KMS-11 (cell line): Measurements from ENCODE around the gene PCDH17.

Source experiments
- H2AFZ ChIP-seq: fragments of 200-600 bp; sonication (generic); 2 replicates; pipeline ENCODE4 v1.6.1; 2016; ENCODE audit warnings: antibody characterized with exemption, mixed run types, low read depth
- H3K27ac ChIP-seq: fragments of 200-600 bp; sonication (generic); 2 replicates; pipeline ENCODE4 v1.6.1; 2016; ENCODE audit warnings: mild to moderate bottlenecking, mixed run types
- H3K27me3 ChIP-seq: fragments of 200-600 bp; sonication (generic); 2 replicates; pipeline ENCODE4 v1.6.1; 2017; ENCODE audit warnings: mild to moderate bottlenecking, low read depth, mixed run types, moderate library complexity; ENCODE audit not compliant: insufficient read depth
- H3K36me3 ChIP-seq: fragments of 200-600 bp; sonication (generic); 2 replicates; pipeline ENCODE4 v1.6.1; 2017; ENCODE audit warnings: mild to moderate bottlenecking, mixed run types; ENCODE audit not compliant: insufficient read depth
- H3K4me1 ChIP-seq: fragments of 200-600 bp; sonication (generic); 2 replicates; pipeline ENCODE4 v1.6.1; 2016; ENCODE audit warnings: mild to moderate bottlenecking, low read depth, mixed run types; ENCODE audit not compliant: poor library complexity, severe bottlenecking
- H3K4me2 ChIP-seq: fragments of 200-600 bp; sonication (generic); 2 replicates; pipeline ENCODE4 v1.7.0; 2016; ENCODE audit warnings: mild to moderate bottlenecking, mixed run types
- H3K4me3 ChIP-seq: fragments of 200-600 bp; sonication (generic); IDR thresholded peaks from 2 replicates; pipeline ENCODE4 v1.6.1; 2017; ENCODE audit warnings: low read depth, low read length, mixed read lengths; ENCODE audit not compliant: insufficient read depth
- H3K79me2 ChIP-seq: fragments of 200-600 bp; sonication (generic); 2 replicates; pipeline ENCODE4 v1.6.1; 2016; ENCODE audit warnings: low read depth, mixed run types; ENCODE audit not compliant: insufficient read depth
- H3K9ac ChIP-seq: fragments of 200-600 bp; sonication (generic); 2 replicates; pipeline ENCODE4 v1.6.1; 2016; ENCODE audit warnings: mild to moderate bottlenecking, mixed run types
- H4K20me1 ChIP-seq: fragments of 200-600 bp; sonication (generic); 2 replicates; pipeline ENCODE4 v1.6.1; 2016; ENCODE audit warnings: mild to moderate bottlenecking, mixed run types; ENCODE audit not compliant: insufficient read depth
- TF ChIP-seq, protein P1 (sequence below): fragments of 200-600 bp; sonication (generic); conservative IDR thresholded peaks from 2 replicates; pipeline ENCODE4 v1.6.1; 2017; ENCODE audit warnings: low read depth, mild to moderate bottlenecking, antibody characterized with exemption, low read length, moderate library complexity, mixed read lengths

Gene PCDH17

DNA sequence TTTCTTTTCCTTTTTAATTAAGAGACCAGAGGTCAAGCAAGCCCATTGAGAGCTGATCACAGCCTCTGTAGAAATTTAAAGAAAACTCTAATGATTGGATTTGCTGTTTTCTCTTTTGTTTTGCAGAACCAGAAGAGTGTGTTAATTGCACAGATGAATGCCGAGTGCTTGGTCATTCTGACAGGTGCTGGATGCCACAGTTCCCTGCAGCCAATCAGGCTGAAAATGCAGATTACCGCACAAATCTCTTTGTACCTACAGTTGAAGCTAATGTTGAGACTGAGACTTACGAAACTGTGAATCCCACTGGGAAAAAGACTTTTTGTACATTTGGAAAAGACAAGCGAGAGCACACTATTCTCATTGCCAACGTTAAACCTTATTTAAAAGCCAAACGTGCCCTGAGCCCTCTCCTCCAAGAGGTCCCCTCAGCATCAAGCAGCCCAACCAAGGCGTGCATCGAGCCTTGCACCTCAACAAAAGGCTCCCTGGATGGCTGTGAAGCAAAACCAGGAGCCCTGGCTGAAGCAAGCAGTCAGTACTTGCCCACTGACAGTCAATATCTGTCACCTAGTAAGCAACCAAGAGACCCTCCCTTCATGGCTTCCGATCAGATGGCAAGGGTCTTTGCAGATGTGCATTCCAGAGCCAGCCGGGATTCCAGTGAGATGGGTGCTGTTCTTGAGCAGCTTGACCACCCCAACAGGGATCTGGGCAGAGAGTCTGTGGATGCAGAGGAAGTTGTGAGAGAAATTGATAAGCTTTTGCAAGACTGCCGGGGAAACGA, 93.1 kb downstream of the PCDH17 start:
- Histone ChIP-seq H3K79me2 (no peaks in the 10 kb centered on the region), H3K9ac (no peak overlapping the region), H3K4me3 (no peak overlapping the region), H4K20me1 (no peaks in the 10 kb centered on the region), H3K27me3 (no peaks in the 10 kb centered on the region), H3K27ac (no peak overlapping the region), H2AFZ (no peak overlapping the region), H3K36me3 (no peaks in the 10 kb centered on the region), H3K4me2 (no peak overlapping the region), H3K4me1 (no peaks in the 10 kb centered on the region)
- TF ChIP-seq, protein P1, sequence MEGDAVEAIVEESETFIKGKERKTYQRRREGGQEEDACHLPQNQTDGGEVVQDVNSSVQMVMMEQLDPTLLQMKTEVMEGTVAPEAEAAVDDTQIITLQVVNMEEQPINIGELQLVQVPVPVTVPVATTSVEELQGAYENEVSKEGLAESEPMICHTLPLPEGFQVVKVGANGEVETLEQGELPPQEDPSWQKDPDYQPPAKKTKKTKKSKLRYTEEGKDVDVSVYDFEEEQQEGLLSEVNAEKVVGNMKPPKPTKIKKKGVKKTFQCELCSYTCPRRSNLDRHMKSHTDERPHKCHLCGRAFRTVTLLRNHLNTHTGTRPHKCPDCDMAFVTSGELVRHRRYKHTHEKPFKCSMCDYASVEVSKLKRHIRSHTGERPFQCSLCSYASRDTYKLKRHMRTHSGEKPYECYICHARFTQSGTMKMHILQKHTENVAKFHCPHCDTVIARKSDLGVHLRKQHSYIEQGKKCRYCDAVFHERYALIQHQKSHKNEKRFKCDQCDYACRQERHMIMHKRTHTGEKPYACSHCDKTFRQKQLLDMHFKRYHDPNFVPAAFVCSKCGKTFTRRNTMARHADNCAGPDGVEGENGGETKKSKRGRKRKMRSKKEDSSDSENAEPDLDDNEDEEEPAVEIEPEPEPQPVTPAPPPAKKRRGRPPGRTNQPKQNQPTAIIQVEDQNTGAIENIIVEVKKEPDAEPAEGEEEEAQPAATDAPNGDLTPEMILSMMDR = no peak

DNA sequence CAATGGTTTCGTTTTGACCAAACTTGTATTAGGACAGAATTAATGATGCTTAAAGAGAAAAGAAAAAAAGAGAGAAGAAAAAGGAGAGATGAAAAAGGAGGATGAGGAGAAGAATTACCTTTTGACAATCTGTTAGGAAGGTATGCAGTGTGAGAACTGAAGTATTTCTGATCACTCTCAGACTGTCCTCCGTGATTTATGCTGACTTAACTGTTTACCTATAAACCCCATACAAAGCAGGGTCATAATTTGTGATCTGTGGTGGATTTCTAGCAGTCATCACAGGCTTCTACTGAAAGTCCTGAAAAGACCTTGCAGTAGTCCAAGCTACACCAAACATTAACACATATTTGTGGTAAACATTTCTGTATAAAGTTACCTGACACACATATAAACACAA, 93.9 kb downstream of the PCDH17 start:
- TF ChIP-seq, protein P1 = no peak
- Histone ChIP-seq H3K9ac (no peak overlapping the region), H3K4me3 (no peak overlapping the region), H3K79me2 (no peaks in the 10 kb centered on the region), H3K27me3 (no peaks in the 10 kb centered on the region), H3K36me3 (no peaks in the 10 kb centered on the region), H3K4me2 (no peak overlapping the region), H3K27ac (no peak overlapping the region), H4K20me1 (no peaks in the 10 kb centered on the region), H2AFZ (no peak overlapping the region), H3K4me1 (no peaks in the 10 kb centered on the region)

DNA sequence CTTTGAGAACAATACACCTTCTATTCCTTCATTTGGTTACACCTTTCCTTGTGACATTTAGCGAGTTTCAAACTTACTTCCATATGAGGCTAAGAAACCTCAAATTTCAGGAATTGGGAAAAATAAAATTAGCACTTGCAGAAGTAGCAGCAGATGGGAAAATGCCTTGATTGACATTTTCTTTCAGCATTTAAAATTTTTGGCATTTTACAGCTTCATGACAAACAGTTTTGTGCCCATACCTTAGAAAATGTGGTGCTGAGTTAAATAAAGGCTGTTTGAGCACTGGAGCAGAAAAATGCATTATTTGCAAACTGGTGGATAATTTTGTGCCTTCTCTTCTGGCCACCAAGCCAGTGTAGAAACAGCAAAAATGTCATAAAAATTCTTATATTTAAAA, 95.4 kb downstream of the PCDH17 start:
- TF ChIP-seq, protein P1 = no peak
- H3K9ac ChIP-seq = no peak overlapping the region
- H2AFZ ChIP-seq = no peak overlapping the region

DNA sequence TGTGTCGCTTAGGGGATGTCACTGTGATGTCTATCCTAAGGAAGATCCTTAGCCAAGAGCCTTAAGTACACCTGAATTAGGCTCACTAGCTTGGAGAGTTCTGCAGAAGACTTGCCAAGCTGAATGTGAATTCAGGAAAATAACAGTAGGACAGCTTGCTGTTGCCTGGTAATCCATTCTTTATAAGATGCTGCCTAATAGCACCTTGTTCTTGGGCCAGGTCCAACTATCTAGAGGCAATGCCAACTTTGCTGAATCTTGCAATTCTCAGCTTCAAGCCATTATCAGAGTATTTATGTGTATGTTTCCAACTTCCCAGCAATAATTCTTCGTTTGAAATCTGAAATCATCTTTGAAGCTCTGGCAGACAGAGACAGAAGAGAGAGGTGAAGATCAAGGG, 102.8 kb downstream of the PCDH17 start:
- Histone ChIP-seq H3K4me3 (no peak overlapping the region), H3K36me3 (no peaks in the 10 kb centered on the region), H3K27me3 (no peaks in the 10 kb centered on the region), H3K4me2 (no peak overlapping the region), H3K79me2 (no peaks in the 10 kb centered on the region), H2AFZ (no peak overlapping the region), H3K27ac (no peak overlapping the region), H4K20me1 (no peaks in the 10 kb centered on the region), H3K9ac (no peak overlapping the region), H3K4me1 (no peaks in the 10 kb centered on the region)
- TF ChIP-seq, protein P1 = no peak

More for the DNA sequence above, 95.4 kb downstream of the PCDH17 start:
- H3K27me3 ChIP-seq = no peaks in the 10 kb centered on the region
- H3K36me3 ChIP-seq = no peaks in the 10 kb centered on the region
- no peak overlapping the region for H3K4me3 ChIP-seq
- H3K4me1 ChIP-seq = no peaks in the 10 kb centered on the region
- no peak overlapping the region for H3K4me2 ChIP-seq
- H4K20me1 ChIP-seq = no peaks in the 10 kb centered on the region
- no peak overlapping the region for H3K27ac ChIP-seq
- H3K79me2 ChIP-seq = no peaks in the 10 kb centered on the region
